ENCODE results near the gene CITED2. TPM values are rescaled to one million over a fixed set of nuclear protein-coding genes. Genes with fewer than 3 reads are reported as not detected.

The CITED2 gene
- total RNA-seq, 1 experiment from 2014 or later: 54.2 TPM

- DNase-seq (no peak), ATAC-seq (no peak)
- Histone ChIP-seq H3K27ac (ENCODE audit: low read length) (no peak overlapping the region), H2AFZ (ENCODE audit: low read length) (no peak overlapping the region), H3K9me2 (replicated peaks; ENCODE audit: low read length) (no peaks in the 10 kb centered on the region), H3F3A (ENCODE audit: low read length, unreplicated experiment) (no peaks in the 10 kb centered on the region), H3K9ac (ENCODE audit: low read length) (no peak overlapping the region), H3K36me3 (ENCODE audit: low read depth, low read length) (no peaks in the 10 kb centered on the region), H3K9me3 (ENCODE audit: low read length) (no peaks in the 10 kb centered on the region), H3K4me1 (ENCODE audit: insufficient read depth, low read length) (no peaks in the 10 kb centered on the region), H3K27me3 (ENCODE audit: low read length) (no peaks in the 10 kb centered on the region), H4K20me1 (ENCODE audit: low read length) (no peaks in the 10 kb centered on the region), H3K4me3 (ENCODE audit: low read length) (no peak overlapping the region), H3K79me2 (ENCODE audit: low read length) (no peaks in the 10 kb centered on the region), H3K4me2 (ENCODE audit: low read length) (no peak overlapping the region)
- CTCF ChIA-PET: no interaction called here
- POLR2A ChIA-PET (ENCODE audit: unreplicated experiment): no interaction called here
- intact Hi-C loops (cut with micrococcal nuclease): loop anchor here (5.0 kb wide), 1 partner anchor 774 kb away; no protein-coding TSS in a partner anchor
- BruUV-seq (replicated peaks): no TSS peak
- TF ChIP-seq EZH2phosphoT487 (IDR thresholded peaks at IDR 0.05; ENCODE audit: borderline replicate concordance, low read length) (no peak), EZH2 (IDR thresholded peaks at IDR 0.05; ENCODE audit: low read length, unreplicated experiment) (no peak), CTCF (conservative IDR thresholded peaks at IDR 0.05; ENCODE audit: low read depth, low read length) (no peak)
Measured at GRCh38 chr6:139361211-139361610, 13.2 kb downstream of the CITED2 start.

GRCh38 chr6:139356924-139357323 lies 17.5 kb downstream of the CITED2 start:
- Histone ChIP-seq H3K27me3 (ENCODE audit: low read length) (no peaks in the 10 kb centered on the region), H3F3A (ENCODE audit: low read length, unreplicated experiment) (no peaks in the 10 kb centered on the region), H3K4me3 (ENCODE audit: low read length) (no peak overlapping the region), H3K36me3 (ENCODE audit: low read depth, low read length) (no peaks in the 10 kb centered on the region), H3K27ac (ENCODE audit: low read length) (no peak overlapping the region), H3K4me2 (ENCODE audit: low read length) (no peak overlapping the region), H3K4me1 (ENCODE audit: insufficient read depth, low read length) (no peaks in the 10 kb centered on the region), H2AFZ (ENCODE audit: low read length) (no peak overlapping the region), H4K20me1 (ENCODE audit: low read length) (no peaks in the 10 kb centered on the region), H3K9me2 (replicated peaks; ENCODE audit: low read length) (no peaks in the 10 kb centered on the region), H3K9ac (ENCODE audit: low read length) (no peak overlapping the region), H3K9me3 (ENCODE audit: low read length) (no peaks in the 10 kb centered on the region), H3K79me2 (ENCODE audit: low read length) (no peaks in the 10 kb centered on the region)
- intact Hi-C loops (cut with micrococcal nuclease): no loop called here
- ATAC-seq (no peak), DNase-seq (no peak)
- ChIA-PET POLR2A (ENCODE audit: unreplicated experiment) (no interaction called here), CTCF (no interaction called here)
- BruUV-seq (replicated peaks): no TSS peak
- no peak for TF ChIP-seq EZH2 (IDR thresholded peaks at IDR 0.05; ENCODE audit: low read length, unreplicated experiment)
- no peak for TF ChIP-seq EZH2phosphoT487 (IDR thresholded peaks at IDR 0.05; ENCODE audit: borderline replicate concordance, low read length)
- TF ChIP-seq CTCF (conservative IDR thresholded peaks at IDR 0.05; ENCODE audit: low read depth, low read length): no peak

- no peak overlapping the region for H2AFZ ChIP-seq (ENCODE audit: low read length)
- ChIA-PET CTCF (interaction anchor here (0.6 kb wide), 1 partner anchor 126 kb away, joined by 3 read pairs; no protein-coding TSS in a partner anchor), POLR2A (ENCODE audit: unreplicated experiment) (no interaction called here)
- TF ChIP-seq EZH2phosphoT487 (IDR thresholded peaks at IDR 0.05; ENCODE audit: borderline replicate concordance, low read length) (no peak), CTCF (conservative IDR thresholded peaks at IDR 0.05; ENCODE audit: low read depth, low read length) (no peak), EZH2 (IDR thresholded peaks at IDR 0.05; ENCODE audit: low read length, unreplicated experiment) (no peak)
- no peak for ATAC-seq
- no peak overlapping the region for H3K27ac ChIP-seq (ENCODE audit: low read length)
- DNase-seq: no peak
- H3K9me2 ChIP-seq (replicated peaks; ENCODE audit: low read length): no peaks in the 10 kb centered on the region
- H3K36me3 ChIP-seq (ENCODE audit: low read depth, low read length): no peaks in the 10 kb centered on the region
- H3K4me2 ChIP-seq (ENCODE audit: low read length): no peak overlapping the region
- no peak overlapping the region for H3K4me3 ChIP-seq (ENCODE audit: low read length)
- no peaks in the 10 kb centered on the region for H3K27me3 ChIP-seq (ENCODE audit: low read length)
- H3K9ac ChIP-seq (ENCODE audit: low read length): no peak overlapping the region
- no peaks in the 10 kb centered on the region for H3K9me3 ChIP-seq (ENCODE audit: low read length)
- no peaks in the 10 kb centered on the region for H3F3A ChIP-seq (ENCODE audit: low read length, unreplicated experiment)
- H4K20me1 ChIP-seq (ENCODE audit: low read length): no peaks in the 10 kb centered on the region
- intact Hi-C loops (cut with micrococcal nuclease): no loop called here
- no peaks in the 10 kb centered on the region for H3K4me1 ChIP-seq (ENCODE audit: insufficient read depth, low read length)
- no TSS peak for BruUV-seq (replicated peaks)
- no peaks in the 10 kb centered on the region for H3K79me2 ChIP-seq (ENCODE audit: low read length)
Measured at GRCh38 chr6:139355777-139356445, 18.5 kb downstream of the CITED2 start.

Data from PC-3 (cell line).